Activated naive CD8-positive, alpha-beta T cell treated with anti-CD3 and anti-CD28 coated beads, Interleukin-2, amount 50 U/mL, for 24 hours (primary cell): Measurements from ENCODE around the gene DNAJB6.
A peak's percentile ranks its signal among the peaks of the same experiment; 100 is the strongest.
"Not testable (repeated sequence)": the region's sequence is repeated elsewhere in the genome, so short reads cannot be mapped to it uniquely, and the experiment has no call there.

Source experiments
- ATAC-seq: fragments of 150-1000 bp; cut with Tn5 transposase; one replicate; pipeline ENCODE4 v1.10.0; 2021
- DNase-seq: peaks from one replicate; pipeline ENCODE4 v3.0.0; 2021
- H3K27ac Mint-ChIP-seq: one replicate; pipeline ENCODE4 v1.8.0; 2021; ENCODE audit warnings: mild to moderate bottlenecking, mixed read lengths
- H3K27me3 Mint-ChIP-seq: one replicate; pipeline ENCODE4 v1.8.0; 2021; ENCODE audit warnings: mixed read lengths
- H3K36me3 Mint-ChIP-seq: one replicate; pipeline ENCODE4 v1.8.0; 2021; ENCODE audit warnings: low read depth, mixed read lengths
- H3K4me1 Mint-ChIP-seq: one replicate; pipeline ENCODE4 v1.8.0; 2021; ENCODE audit warnings: mixed read lengths
- H3K4me3 Mint-ChIP-seq: one replicate; pipeline ENCODE4 v1.8.0; 2021; ENCODE audit warnings: mild to moderate bottlenecking, moderate library complexity, mixed read lengths
- H3K9me3 Mint-ChIP-seq: one replicate; pipeline ENCODE4 v1.8.0; 2021; ENCODE audit warnings: mixed read lengths

DNAJB6 gene

GRCh38 chr7:157309988-157310668 lies 26.7 kb upstream of the DNAJB6 start:
- Mint-ChIP-seq H3K27ac (peak overlapping the region; percentile 15), H3K4me3 (no peak overlapping the region), H3K27me3 (no peaks in the 10 kb centered on the region), H3K9me3 (no peaks in the 10 kb centered on the region), H3K4me1 (peaks cover 14% of the 10 kb centered on the region), H3K36me3 (no peaks in the 10 kb centered on the region)
- DNase-seq (no peak), ATAC-seq (no peak)

- peak overlapping the region; percentile 15 for H3K27ac Mint-ChIP-seq
- no peaks in the 10 kb centered on the region for H3K36me3 Mint-ChIP-seq
- no peak for DNase-seq
- H3K9me3 Mint-ChIP-seq: no peaks in the 10 kb centered on the region
- H3K4me3 Mint-ChIP-seq: no peak overlapping the region
- no peaks in the 10 kb centered on the region for H3K27me3 Mint-ChIP-seq
- ATAC-seq: no peak
- peaks cover 14% of the 10 kb centered on the region for H3K4me1 Mint-ChIP-seq
Measured at GRCh38 chr7:157310676-157311185, 26.1 kb upstream of the DNAJB6 start.

- ATAC-seq: no peak
- no peaks in the 10 kb centered on the region for H3K27me3 Mint-ChIP-seq
- no peaks in the 10 kb centered on the region for H3K36me3 Mint-ChIP-seq
Measured at GRCh38 chr7:157312941-157313340, 23.9 kb upstream of the DNAJB6 start.

GRCh38 chr7:157313645-157314044 lies 23.2 kb upstream of the DNAJB6 start:
- no peak for DNase-seq
- H3K4me3 Mint-ChIP-seq: no peak overlapping the region
- no peak for ATAC-seq
- peaks cover 10% of the 10 kb centered on the region for H3K4me1 Mint-ChIP-seq
- no peaks in the 10 kb centered on the region for H3K36me3 Mint-ChIP-seq
- H3K27ac Mint-ChIP-seq: no peak overlapping the region
- no peaks in the 10 kb centered on the region for H3K27me3 Mint-ChIP-seq
- H3K9me3 Mint-ChIP-seq: no peaks in the 10 kb centered on the region

More at GRCh38 chr7:157312941-157313340, 23.9 kb upstream of the DNAJB6 start:
- Mint-ChIP-seq H3K4me1 (peaks cover 5% of the 10 kb centered on the region), H3K27ac (no peak overlapping the region), H3K9me3 (no peaks in the 10 kb centered on the region), H3K4me3 (no peak overlapping the region)
- DNase-seq: no peak

GRCh38 chr7:157318015-157318706 lies 18.6 kb upstream of the DNAJB6 start:
- peaks cover 7% of the 10 kb centered on the region for H3K4me1 Mint-ChIP-seq
- no peak for DNase-seq
- H3K4me3 Mint-ChIP-seq: no peak overlapping the region
- H3K36me3 Mint-ChIP-seq: no peaks in the 10 kb centered on the region
- peak; percentile 71 for ATAC-seq
- no peaks in the 10 kb centered on the region for H3K27me3 Mint-ChIP-seq
- no peaks in the 10 kb centered on the region for H3K9me3 Mint-ChIP-seq
- no peak overlapping the region for H3K27ac Mint-ChIP-seq

GRCh38 chr7:157320608-157320980 lies 16.2 kb upstream of the DNAJB6 start:
- DNase-seq (no peak), ATAC-seq (no peak)
- H3K9me3 Mint-ChIP-seq: no peaks in the 10 kb centered on the region
- peaks cover 1% of the 10 kb centered on the region for H3K27me3 Mint-ChIP-seq
- H3K27ac Mint-ChIP-seq: no peak overlapping the region
- peaks cover 7% of the 10 kb centered on the region for H3K4me1 Mint-ChIP-seq
- no peak overlapping the region for H3K4me3 Mint-ChIP-seq
- H3K36me3 Mint-ChIP-seq: no peaks in the 10 kb centered on the region

GRCh38 chr7:157323401-157323800 lies 13.4 kb upstream of the DNAJB6 start:
- Mint-ChIP-seq H3K27me3 (peaks cover 1% of the 10 kb centered on the region), H3K4me3 (no peak overlapping the region), H3K9me3 (no peaks in the 10 kb centered on the region), H3K36me3 (no peaks in the 10 kb centered on the region), H3K27ac (no peak overlapping the region), H3K4me1 (peaks cover 4% of the 10 kb centered on the region)
- ATAC-seq (no peak), DNase-seq (no peak)

GRCh38 chr7:157329447-157329846 lies 7.4 kb upstream of the DNAJB6 start:
- Mint-ChIP-seq H3K4me3 (no peak overlapping the region), H3K4me1 (peaks cover 2% of the 10 kb centered on the region), H3K27me3 (peaks cover 3% of the 10 kb centered on the region), H3K36me3 (no peaks in the 10 kb centered on the region), H3K9me3 (no peaks in the 10 kb centered on the region), H3K27ac (no peak overlapping the region)
- no peak for ATAC-seq
- DNase-seq: no peak

- not testable (repeated sequence) for H3K9me3 Mint-ChIP-seq, DNase-seq, H3K4me1 Mint-ChIP-seq, H3K4me3 Mint-ChIP-seq, H3K36me3 Mint-ChIP-seq, H3K27ac Mint-ChIP-seq, ATAC-seq
- H3K27me3 Mint-ChIP-seq: peaks cover 12% of the 10 kb centered on the region
Measured at GRCh38 chr7:157330567-157330966, 6.2 kb upstream of the DNAJB6 start.

GRCh38 chr7:157331049-157331448 lies 5.8 kb upstream of the DNAJB6 start:
- not testable (repeated sequence) for H3K27ac Mint-ChIP-seq, H3K9me3 Mint-ChIP-seq, ATAC-seq, H3K36me3 Mint-ChIP-seq, H3K4me3 Mint-ChIP-seq, DNase-seq
- peaks cover 11% of the 10 kb centered on the region for H3K4me1 Mint-ChIP-seq
- peaks cover 12% of the 10 kb centered on the region for H3K27me3 Mint-ChIP-seq

- Mint-ChIP-seq H3K27me3 (peaks cover 12% of the 10 kb centered on the region), H3K27ac (peak overlapping the region; percentile 96), H3K9me3 (no peaks in the 10 kb centered on the region), H3K36me3 (peaks cover 21% of the 10 kb centered on the region), H3K4me3 (peak overlapping the region; percentile 87), H3K4me1 (peaks cover 40% of the 10 kb centered on the region)
- DNase-seq (no peak), ATAC-seq (no peak)
Measured at GRCh38 chr7:157335236-157335635, 1.6 kb upstream of the DNAJB6 start.

- Mint-ChIP-seq H3K36me3 (peaks cover 21% of the 10 kb centered on the region), H3K4me1 (peaks cover 47% of the 10 kb centered on the region), H3K9me3 (no peaks in the 10 kb centered on the region), H3K27ac (peak overlapping the region; percentile 96), H3K27me3 (peaks cover 10% of the 10 kb centered on the region), H3K4me3 (peak overlapping the region; percentile 87)
- no peak for DNase-seq
- ATAC-seq: no peak
Measured at GRCh38 chr7:157335991-157336382, 817 bp upstream of the DNAJB6 start.

GRCh38 chr7:157337316-157338149 lies 729 bp downstream of the DNAJB6 start:
- H3K4me3 Mint-ChIP-seq: peak overlapping the region; percentile 86
- ATAC-seq: peak; percentile 77
- DNase-seq: peak; percentile 79
- peaks cover 21% of the 10 kb centered on the region for H3K36me3 Mint-ChIP-seq
- H3K27ac Mint-ChIP-seq: peak overlapping the region; percentile 92
- H3K9me3 Mint-ChIP-seq: no peaks in the 10 kb centered on the region
- H3K4me1 Mint-ChIP-seq: peaks cover 59% of the 10 kb centered on the region
- H3K27me3 Mint-ChIP-seq: peaks cover 10% of the 10 kb centered on the region

- Mint-ChIP-seq H3K4me3 (peak overlapping the region; percentile 75), H3K4me1 (peaks cover 70% of the 10 kb centered on the region)
- DNase-seq: peak; percentile 71
Measured at GRCh38 chr7:157339777-157340677, 3.2 kb downstream of the DNAJB6 start.

More at GRCh38 chr7:157339777-157340677, 3.2 kb downstream of the DNAJB6 start:
- no peaks in the 10 kb centered on the region for H3K9me3 Mint-ChIP-seq
- peaks cover 23% of the 10 kb centered on the region for H3K36me3 Mint-ChIP-seq
- peaks cover 7% of the 10 kb centered on the region for H3K27me3 Mint-ChIP-seq
- peak; percentile 21 for ATAC-seq
- peak overlapping the region; percentile 36 for H3K27ac Mint-ChIP-seq
